SIG-M5 treated with dmso at 0.1 percent for 504 hours (cell line): Measurements from ENCODE around the gene EFHC2.

Experiments used
- DNase-seq: peaks from one replicate; lab custom pipeline; 2025; ENCODE audit not compliant: unreplicated experiment; lab: John Stamatoyannopoulos, UW

The EFHC2 gene

GRCh38 chrX:44343412-44344141 is at the start of gene EFHC2:
TSS of gene EFHC2 (minus strand) at chrX:44343672. CDS start at chrX:44343588, 84 bp downstream.
- no peak for DNase-seq

GRCh38 chrX:44392767-44393166 is 49.3 kb upstream of the EFHC2 start:
- DNase-seq = no peak

- no peak for DNase-seq
Observed at GRCh38 chrX:44384688-44385338, 41.3 kb upstream of the EFHC2 start.

- DNase-seq = no peak
Observed at GRCh38 chrX:44382871-44383270, 39.4 kb upstream of the EFHC2 start.

GRCh38 chrX:44352758-44353157 is 9.3 kb upstream of the EFHC2 start:
- no peak for DNase-seq

- no peak for DNase-seq
Observed at GRCh38 chrX:44349561-44349960, 6.1 kb upstream of the EFHC2 start.

- DNase-seq = peak; percentile 81
Observed at GRCh38 chrX:44344687-44345086, 1.2 kb upstream of the EFHC2 start.

- DNase-seq = no peak
Observed at GRCh38 chrX:44344194-44344593, 722 bp upstream of the EFHC2 start.

- no peak for DNase-seq
Observed at GRCh38 chrX:44342866-44343265, 606 bp downstream of the EFHC2 start.

- DNase-seq = no peak
Observed at GRCh38 chrX:44338361-44338760, 5.1 kb downstream of the EFHC2 start.

- DNase-seq = no peak
Observed at GRCh38 chrX:44332437-44332836, 11.0 kb downstream of the EFHC2 start.

- DNase-seq = no peak
Observed at GRCh38 chrX:44330227-44330626, 13.2 kb downstream of the EFHC2 start.

- no peak for DNase-seq
Observed at GRCh38 chrX:44319550-44319949, 23.9 kb downstream of the EFHC2 start.

GRCh38 chrX:44317181-44317580 is 26.3 kb downstream of the EFHC2 start:
- no peak for DNase-seq

GRCh38 chrX:44314808-44315207 is 28.7 kb downstream of the EFHC2 start:
- DNase-seq = no peak

- DNase-seq = peak; percentile 69
Observed at GRCh38 chrX:44314259-44314734, 29.2 kb downstream of the EFHC2 start.

- DNase-seq = no peak
Observed at GRCh38 chrX:44312421-44312820, 31.1 kb downstream of the EFHC2 start.

GRCh38 chrX:44310227-44310626 is 33.2 kb downstream of the EFHC2 start:
- DNase-seq = no peak

- DNase-seq = no peak
Observed at GRCh38 chrX:44308869-44309268, 34.6 kb downstream of the EFHC2 start.

- DNase-seq = no peak
Observed at GRCh38 chrX:44306356-44306755, 37.1 kb downstream of the EFHC2 start.

- no peak for DNase-seq
Observed at GRCh38 chrX:44305921-44306320, 37.6 kb downstream of the EFHC2 start.

GRCh38 chrX:44303119-44303518 is 40.4 kb downstream of the EFHC2 start:
- DNase-seq = no peak

- no peak for DNase-seq
Observed at GRCh38 chrX:44299177-44299576, 44.3 kb downstream of the EFHC2 start.
